Left renal cortex interstitium (tissue), 4 donors: Measurements from ENCODE around the gene RABAC1. TPM values are rescaled to one million over a fixed set of nuclear protein-coding genes. Genes with fewer than 3 reads are reported as not detected.

Experiments
- DNase-seq, 4 donors: peaks; one replicate each; pipeline ENCODE4 v3.0.0-alpha.2; 2013; ENCODE audit warnings: low read depth in 4 of 4, low spot score in 2 of 4, missing footprints in 1 of 4
- polyA plus RNA-seq, 4 donors: library from polyadenylated mRNA; unstranded; fragments of 120-200 nt; gene quantifications; one replicate each; pipeline ENCODE4 v1.2.1, GENCODE V29; 2013; ENCODE audit not compliant: insufficient read length in 4 of 4

The RABAC1 gene
- polyA plus RNA-seq, 4 donors = 54.0 to 120 (median 77.3) TPM

GRCh38 chr19:41906916-41907680 is 52.0 kb downstream of the RABAC1 start:
- DNase-seq = no peak

Other genes starting within 250 kb of the RABAC1 start
- gene CEACAM6, start 203.8 kb downstream of the RABAC1 start, polyA plus RNA-seq = under 1 TPM in 3 of 4 donors, not detected in 1; 0.07 to 0.24 (median 0.13) TPM
- gene CEACAM3, start 162.7 kb downstream of the RABAC1 start, polyA plus RNA-seq = not detected
- not detected for gene LYPD4, start 114.6 kb downstream of the RABAC1 start, polyA plus RNA-seq
- not detected for gene DMRTC2, start 114.3 kb downstream of the RABAC1 start, polyA plus RNA-seq
- gene RPS19, start 99.1 kb downstream of the RABAC1 start, polyA plus RNA-seq = 1,000 to 10,000 TPM; 1,257 to 2,145 (median 1,483) TPM
- gene CD79A, start 82.0 kb downstream of the RABAC1 start, polyA plus RNA-seq = under 1 TPM; 0.49 to 0.93 (median 0.82) TPM
- gene ARHGEF1, start 76.1 kb downstream of the RABAC1 start, polyA plus RNA-seq = 10 to 100 TPM; 32.1 to 77.6 (median 53.4) TPM
- under 1 TPM in 3 of 4 donors, not detected in 1; 0.07 to 0.25 (median 0.24) TPM for gene ERFL, start 30.9 kb downstream of the RABAC1 start, polyA plus RNA-seq
- gene ATP1A3, start 34.9 kb upstream of the RABAC1 start, polyA plus RNA-seq = 1 to 10 TPM in 1 of 4 donors, under 1 TPM in 1, not detected in 2; 0.23 to 2.1 TPM
- 10 to 100 TPM; 20.3 to 33.9 (median 25.9) TPM for gene GRIK5, start 110.9 kb upstream of the RABAC1 start, polyA plus RNA-seq
- gene ZNF574, start 116.8 kb upstream of the RABAC1 start, polyA plus RNA-seq = 10 to 100 TPM; 12.7 to 20.2 (median 16.8) TPM
- under 1 TPM; 0.81 to 0.95 (median 0.91) TPM for gene POU2F2, start 173.1 kb upstream of the RABAC1 start, polyA plus RNA-seq